PFSK-1 (cell line): ENCODE results near the gene CREM. TPM values are rescaled to one million over a fixed set of nuclear protein-coding genes. Genes with fewer than 3 reads are reported as not detected.

Source experiments
- FOXP2 ChIP-seq: optimal IDR thresholded peaks from 2 replicates; pipeline ENCODE3; 2011; ENCODE audit warnings: borderline replicate concordance, control low read depth, inconsistent platforms; ENCODE audit not compliant: insufficient read depth; ENCODE audit errors: extremely low read length, extremely low read depth
- POLR2AphosphoS5 ChIP-seq: IDR thresholded peaks from 2 replicates; pipeline ENCODE4 v1.6.1; 2012; ENCODE audit warnings: low read depth, mild to moderate bottlenecking, control low read depth, low read length, moderate library complexity
- SIN3A ChIP-seq: IDR thresholded peaks from 2 replicates; pipeline ENCODE4 v1.6.1; 2012; ENCODE audit warnings: mild to moderate bottlenecking, low read length, moderate library complexity, borderline replicate concordance; ENCODE audit not compliant: insufficient read depth
- TAF1 ChIP-seq: IDR thresholded peaks from 2 replicates; pipeline ENCODE4 v1.6.1; 2012; ENCODE audit warnings: low read length, control low read depth, borderline replicate concordance; ENCODE audit not compliant: insufficient read depth
- polyA plus RNA-seq: library from polyadenylated mRNA; unstranded; fragments of >200 nt; gene quantifications from one replicate; pipeline ENCODE4 v1.2.1, GENCODE V29; 2012; ENCODE audit warnings: low read depth, missing spikeins; ENCODE audit not compliant: insufficient read length
- TF ChIP-seq, protein P1 (sequence below), 2 experiments: IDR thresholded peaks; 2 replicates each; pipeline versions ENCODE4 v1.6.1 to v1.8.0; 2011 to 2012; ENCODE audit warnings: low read depth in 2 of 2, low read length in 2 of 2, control low read depth in 1 of 2, inconsistent platforms in 1 of 2, mild to moderate bottlenecking in 1 of 2, moderate library complexity in 1 of 2; ENCODE audit not compliant: insufficient read depth in 1 of 2

The CREM gene
- 78.2 TPM for polyA plus RNA-seq

DNA sequence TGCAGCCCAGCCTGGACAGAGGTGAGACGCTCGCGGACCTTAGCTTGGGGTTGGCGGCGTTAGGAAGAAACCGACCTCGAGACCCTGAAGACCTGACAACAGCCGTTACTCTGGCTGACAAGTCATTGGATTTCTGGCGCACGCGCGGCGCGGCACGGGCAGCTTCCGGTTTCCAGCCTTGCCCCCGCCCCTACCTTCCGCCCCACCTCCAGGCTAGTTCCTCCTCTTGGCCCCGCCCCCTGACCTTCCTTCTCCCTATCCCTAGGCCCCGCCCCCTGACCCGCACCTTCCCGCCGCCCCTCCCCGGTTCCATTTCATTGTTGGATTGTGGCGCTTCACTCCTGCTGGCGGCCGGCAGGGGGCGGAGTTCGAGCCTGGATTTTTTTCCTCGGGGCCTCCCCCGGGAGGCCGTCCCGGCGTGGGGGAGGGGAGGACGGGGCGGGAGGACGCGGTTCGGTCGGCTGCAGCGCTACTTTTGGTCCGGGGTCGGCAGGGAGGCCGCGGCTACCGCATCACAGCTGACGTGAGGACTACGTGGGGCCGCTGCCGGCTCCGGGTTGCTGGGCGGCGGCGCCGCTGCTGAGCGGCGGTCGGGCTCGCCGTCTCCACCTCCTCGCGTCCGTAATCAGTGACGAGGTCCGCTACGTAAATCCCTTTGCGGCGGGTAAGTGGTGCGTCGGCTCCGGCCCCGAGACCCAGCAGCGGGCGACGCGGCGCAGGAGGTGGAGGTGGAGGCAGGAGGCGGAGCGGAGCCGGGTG lies at the start of gene CREM:
TSS of gene CREM (plus strand) at position 317 of the 759 bp plus-strand sequence. CDS start 10,990 bp downstream, outside the sequence.
- TF ChIP-seq TAF1 (peak; percentile 87), POLR2AphosphoS5 (peak; percentile 81), FOXP2 (peak; percentile 68), SIN3A (peak; percentile 64; the same call in 1 of the 2 replicates)
- TF ChIP-seq, protein P1, sequence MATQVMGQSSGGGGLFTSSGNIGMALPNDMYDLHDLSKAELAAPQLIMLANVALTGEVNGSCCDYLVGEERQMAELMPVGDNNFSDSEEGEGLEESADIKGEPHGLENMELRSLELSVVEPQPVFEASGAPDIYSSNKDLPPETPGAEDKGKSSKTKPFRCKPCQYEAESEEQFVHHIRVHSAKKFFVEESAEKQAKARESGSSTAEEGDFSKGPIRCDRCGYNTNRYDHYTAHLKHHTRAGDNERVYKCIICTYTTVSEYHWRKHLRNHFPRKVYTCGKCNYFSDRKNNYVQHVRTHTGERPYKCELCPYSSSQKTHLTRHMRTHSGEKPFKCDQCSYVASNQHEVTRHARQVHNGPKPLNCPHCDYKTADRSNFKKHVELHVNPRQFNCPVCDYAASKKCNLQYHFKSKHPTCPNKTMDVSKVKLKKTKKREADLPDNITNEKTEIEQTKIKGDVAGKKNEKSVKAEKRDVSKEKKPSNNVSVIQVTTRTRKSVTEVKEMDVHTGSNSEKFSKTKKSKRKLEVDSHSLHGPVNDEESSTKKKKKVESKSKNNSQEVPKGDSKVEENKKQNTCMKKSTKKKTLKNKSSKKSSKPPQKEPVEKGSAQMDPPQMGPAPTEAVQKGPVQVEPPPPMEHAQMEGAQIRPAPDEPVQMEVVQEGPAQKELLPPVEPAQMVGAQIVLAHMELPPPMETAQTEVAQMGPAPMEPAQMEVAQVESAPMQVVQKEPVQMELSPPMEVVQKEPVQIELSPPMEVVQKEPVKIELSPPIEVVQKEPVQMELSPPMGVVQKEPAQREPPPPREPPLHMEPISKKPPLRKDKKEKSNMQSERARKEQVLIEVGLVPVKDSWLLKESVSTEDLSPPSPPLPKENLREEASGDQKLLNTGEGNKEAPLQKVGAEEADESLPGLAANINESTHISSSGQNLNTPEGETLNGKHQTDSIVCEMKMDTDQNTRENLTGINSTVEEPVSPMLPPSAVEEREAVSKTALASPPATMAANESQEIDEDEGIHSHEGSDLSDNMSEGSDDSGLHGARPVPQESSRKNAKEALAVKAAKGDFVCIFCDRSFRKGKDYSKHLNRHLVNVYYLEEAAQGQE (IDR thresholded peaks at IDR 0.05; ENCODE audit: insufficient read depth in 1 of 2, low read depth in 2 of 2, low read length in 2 of 2) = no peak

DNA sequence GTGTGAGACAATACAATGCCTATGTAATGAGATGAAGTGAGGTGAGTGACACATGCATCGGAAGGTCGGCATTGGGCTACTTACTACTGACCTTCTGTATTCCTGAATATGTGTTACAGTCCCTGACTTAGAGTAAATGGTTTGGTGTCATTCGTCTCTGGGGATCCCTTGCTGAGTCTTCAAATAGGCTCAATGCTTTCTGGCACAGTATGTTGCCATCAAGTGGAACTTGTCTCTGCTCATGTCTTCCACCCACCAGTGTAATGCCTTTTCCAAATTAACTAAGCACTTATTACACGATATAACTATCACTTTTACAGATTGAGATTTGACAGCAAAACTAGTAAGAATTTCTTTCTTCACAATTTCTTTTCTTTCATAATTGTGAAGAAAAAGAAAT lies 47.4 kb upstream of the CREM start:
- TF ChIP-seq SIN3A (no peak), TAF1 (no peak), FOXP2 (no peak), POLR2AphosphoS5 (no peak)
- TF ChIP-seq, protein P1 (IDR thresholded peaks at IDR 0.05; ENCODE audit: insufficient read depth in 1 of 2, low read depth in 2 of 2, low read length in 2 of 2) = no peak

DNA sequence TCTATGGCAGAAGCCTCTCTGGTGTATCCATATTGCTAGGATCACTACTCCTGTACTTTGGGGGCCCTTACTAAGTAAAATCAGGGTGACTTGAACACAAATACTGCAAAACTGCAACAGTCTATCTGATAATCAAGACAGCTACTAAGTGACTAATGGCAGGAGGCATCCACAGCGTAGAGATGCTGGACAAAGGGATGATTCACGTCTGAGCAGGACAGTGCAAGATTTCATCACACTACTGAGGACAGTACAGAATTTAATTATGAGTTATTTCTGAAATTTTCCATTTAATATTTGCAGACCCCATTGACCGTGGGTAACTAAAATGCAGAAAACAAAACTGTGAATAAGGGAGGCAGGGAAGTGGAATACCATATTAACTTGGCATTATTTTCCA lies 46.9 kb upstream of the CREM start:
- TF ChIP-seq SIN3A (no peak), FOXP2 (no peak), POLR2AphosphoS5 (no peak), TAF1 (no peak)
- TF ChIP-seq, protein P1 (IDR thresholded peaks at IDR 0.05; ENCODE audit: insufficient read depth in 1 of 2, low read depth in 2 of 2, low read length in 2 of 2) = no peak

DNA sequence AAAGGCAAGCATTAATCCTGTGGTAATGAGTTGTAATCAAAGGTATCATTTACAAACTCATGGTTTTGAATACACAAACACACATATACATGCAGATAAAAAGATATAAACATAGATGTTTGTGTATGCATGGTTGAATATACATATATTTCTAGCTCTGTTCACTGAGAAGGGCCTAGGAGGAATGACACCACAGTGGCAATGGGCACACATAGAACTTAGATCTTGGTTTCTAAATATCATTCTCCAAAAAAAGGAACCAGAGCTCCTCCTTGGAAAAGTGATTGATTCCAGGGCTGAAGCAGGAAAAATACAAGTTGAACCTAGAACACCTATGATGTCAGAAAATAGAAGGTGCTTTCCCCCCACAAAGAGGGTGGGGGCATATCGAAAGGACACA lies 43.4 kb upstream of the CREM start:
- TF ChIP-seq SIN3A (no peak), FOXP2 (no peak), TAF1 (no peak), POLR2AphosphoS5 (no peak)
- TF ChIP-seq, protein P1 (IDR thresholded peaks at IDR 0.05; ENCODE audit: insufficient read depth in 1 of 2, low read depth in 2 of 2, low read length in 2 of 2) = no peak
